B cell (primary cell): ENCODE results near the gene EDC3. TPM values are rescaled to one million over a fixed set of nuclear protein-coding genes. Genes with fewer than 3 reads are reported as not detected.

Experiments used
- ATAC-seq: fragments of 200-7000 bp; cut with Tn5 transposase; one replicate; pipeline ENCODE4 v1.10.0; 2021; ENCODE audit warnings: low read depth, mild to moderate bottlenecking, moderate number of reproducible peaks, moderate library complexity
- CTCF ChIA-PET: fragments of 350-600 bp; sonication (Branson Sonifier 250); formaldehyde crosslinking; loops from one replicate; lab custom pipeline; 2021; ENCODE audit warnings: antibody characterized with exemption, inconsistent platforms; lab: Charles Lee
- POLR2A ChIA-PET: fragments of 350-600 bp; sonication (Branson Sonifier 250); formaldehyde crosslinking; loops from one replicate; lab custom pipeline; 2021; ENCODE audit warnings: antibody characterized with exemption; lab: Charles Lee
- DNase-seq: peaks from one replicate; pipeline ENCODE4 v3.0.0; 2013
- H2AFZ ChIP-seq: 2 replicates; pipeline ENCODE4 v1.6.1; 2012; ENCODE audit warnings: mild to moderate bottlenecking, low read depth, low read length; ENCODE audit not compliant: insufficient read depth, poor library complexity, severe bottlenecking
- H3K27ac ChIP-seq, 2 donors: 1 replicate in 1 of 2; 2 replicates in 1 of 2; pipeline ENCODE4 v1.5.1; 2012 to 2013; ENCODE audit warnings: low read length in 2 of 2, mild to moderate bottlenecking in 2 of 2, moderate library complexity in 1 of 2
- H3K27me3 ChIP-seq, 4 experiments: fragments of 200-600 bp in 1 of 4; sonication (generic) in 1 of 4; replicated peaks in 1 of 4; 1 replicate in 2 of 4; 2 replicates in 2 of 4; pipeline versions ENCODE4 v1.6.1 to v1.7.0; 2013 to 2016; ENCODE audit warnings: low read length in 3 of 4, mild to moderate bottlenecking in 2 of 4, mixed read lengths in 1 of 4, moderate library complexity in 1 of 4; ENCODE audit not compliant: insufficient read depth in 4 of 4, control insufficient read depth in 3 of 4; ENCODE audit errors: control extremely low read depth in 1 of 4
- H3K36me3 ChIP-seq, 2 experiments: replicated peaks in 1 of 2; 1 replicate in 1 of 2; 2 replicates in 1 of 2; pipeline versions ENCODE4 v1.6.1 to v1.7.1; 2013; ENCODE audit warnings: low read length in 1 of 2; ENCODE audit not compliant: insufficient read depth in 2 of 2, control insufficient read depth in 1 of 2; ENCODE audit errors: control extremely low read depth in 1 of 2, extremely low read depth in 1 of 2
- H3K4me1 ChIP-seq, 2 donors: fragments of 200-600 bp in 1 of 2; sonication (generic) in 1 of 2; 1 replicate in 1 of 2; 2 replicates in 1 of 2; pipeline versions ENCODE4 v1.5.1 to v1.6.1; 2013 to 2017; ENCODE audit warnings: low read length in 2 of 2; ENCODE audit not compliant: control insufficient read depth in 2 of 2, insufficient read depth in 2 of 2
- H3K4me2 ChIP-seq: replicated peaks from 2 replicates; pipeline ENCODE3; 2012; ENCODE audit warnings: mild to moderate bottlenecking, low read depth, low read length; ENCODE audit not compliant: poor library complexity, severe bottlenecking
- H3K4me3 ChIP-seq, 5 experiments: fragments of 200-600 bp in 1 of 5; sonication (generic) in 1 of 5; 1 replicate in 3 of 5; 2 replicates in 2 of 5; pipeline versions ENCODE4 v1.5.1 to v1.7.0; 2011 to 2016; ENCODE audit warnings: low read length in 4 of 5, mild to moderate bottlenecking in 4 of 5, low read depth in 2 of 5, control low read depth in 1 of 5, moderate library complexity in 1 of 5; ENCODE audit not compliant: insufficient read depth in 1 of 5; ENCODE audit errors: control extremely low read depth in 1 of 5, extremely low read depth in 1 of 5
- H3K79me2 ChIP-seq: fragments of 200-600 bp; sonication (generic); one replicate; pipeline ENCODE4 v1.6.0; 2016; ENCODE audit warnings: low read length; ENCODE audit not compliant: control insufficient read depth, insufficient read depth
- H3K9ac ChIP-seq: fragments of 200-600 bp; sonication (generic); 2 replicates; pipeline ENCODE4 v1.6.1; 2017; ENCODE audit warnings: mild to moderate bottlenecking, low read length, moderate library complexity
- H3K9me3 ChIP-seq, 3 donors: one replicate each; pipeline versions ENCODE4 v1.6.1 to v1.7.1; 2013; ENCODE audit warnings: low read length in 2 of 3; ENCODE audit not compliant: control insufficient read depth in 2 of 3, insufficient read depth in 1 of 3; ENCODE audit errors: control extremely low read depth in 1 of 3
- H4K20me1 ChIP-seq: 2 replicates; pipeline ENCODE4 v1.6.0; 2012; ENCODE audit warnings: mild to moderate bottlenecking, low read length; ENCODE audit not compliant: insufficient read depth, control insufficient read depth, poor library complexity, severe bottlenecking
- H3K27ac Mint-ChIP-seq: one replicate; pipeline ENCODE4 v1.8.0; 2021; ENCODE audit warnings: mixed read lengths
- H3K27me3 Mint-ChIP-seq: one replicate; pipeline ENCODE4 v1.8.0; 2021; ENCODE audit warnings: mixed read lengths
- H3K4me1 Mint-ChIP-seq: one replicate; pipeline ENCODE4 v1.8.0; 2021; ENCODE audit warnings: mixed read lengths
- H3K4me3 Mint-ChIP-seq: one replicate; pipeline ENCODE4 v1.8.0; 2021; ENCODE audit warnings: mixed read lengths
- H3K9me3 Mint-ChIP-seq: one replicate; pipeline ENCODE4 v1.8.0; 2022; ENCODE audit warnings: mixed read lengths; ENCODE audit not compliant: insufficient read depth
- CTCF ChIP-seq: fragments of 200-600 bp; IDR thresholded peaks from one replicate; pipeline ENCODE4 v1.8.0; 2022; ENCODE audit warnings: antibody characterized with exemption, mild to moderate bottlenecking
- EZH2 ChIP-seq: IDR thresholded peaks from 2 replicates; pipeline ENCODE4 v1.6.1; 2012; ENCODE audit warnings: borderline replicate concordance, low read depth, mild to moderate bottlenecking, moderate library complexity, low read length; ENCODE audit not compliant: insufficient read depth, poor library complexity, severe bottlenecking
- WGBS: methylation state at CpG from one replicate; pipeline ENCODE4 v1.1.5; 2013; ENCODE audit warnings: missing lambda C conversion rate; ENCODE audit not compliant: insufficient coverage; 5-methylcytosine and 5-hydroxymethylcytosine counted together
- intact Hi-C: fragments of 100-400 bp; cut with micrococcal nuclease; formaldehyde crosslinking; loops from one replicate; pipeline ENCODE4 v1.10.0; 2022
- polyA plus RNA-seq: library from polyadenylated mRNA; depleted of rRNA; stranded (reverse); fragments of >200 nt; gene quantifications from 2 replicates; pipeline ENCODE4 v1.2.3, GENCODE V29; 2012
- total RNA-seq, 2 donors: library from RNA; stranded (reverse); fragments of 120-200 nt in 1 of 2; gene quantifications; 1 replicate in 1 of 2; 2 replicates in 1 of 2; pipeline versions ENCODE4 v1.2.3 to v1.2.4, GENCODE V29; 2013 to 2022

EDC3 gene
- total and polyA plus RNA-seq, 2 donors (not counting 1 experiment from before 2014, with no cell fraction given), result 16.9 to 55.4 TPM

- CTCF ChIA-PET, result interaction anchor here (0.7 to 17.8 kb wide), 5 partner anchors 20 to 241 kb away, joined by 3 to 371 read pairs (median 3); partner anchors contain the start of gene UBL7
- intact Hi-C loops, result no loop called here
- Histone ChIP-seq H3K9ac (no peak overlapping the region), H2AFZ (no peak overlapping the region), H4K20me1 (peaks cover 26% of the 10 kb centered on the region), H3K36me3 (peaks cover 0 to 4% of the 10 kb centered on the region in 2 experiments), H3K27ac (peak overlapping the region in 1 of 2 donors; percentile 99), H3K79me2 (peaks cover 33% of the 10 kb centered on the region), H3K4me1 (peaks cover 18 to 33% of the 10 kb centered on the region in 2 donors), H3K27me3 (no peaks in the 10 kb centered on the region), H3K4me3 (no peak overlapping the region), H3K9me3 (no peaks in the 10 kb centered on the region), H3K4me2 (no peak overlapping the region)
- no peak for DNase-seq
- Mint-ChIP-seq H3K27ac (peak overlapping the region; percentile 74), H3K4me1 (peaks cover 30% of the 10 kb centered on the region), H3K9me3 (no peaks in the 10 kb centered on the region), H3K4me3 (peak overlapping the region; percentile 29), H3K27me3 (no peaks in the 10 kb centered on the region)
- no peak for ATAC-seq
- no peak for TF ChIP-seq EZH2
- TF ChIP-seq CTCF, result no peak
- 82% methylated on average over 4 of the region's 6 CpGs for WGBS
- POLR2A ChIA-PET, result interaction anchor here (0.6 kb wide), 1 partner anchor 151 kb away, joined by 3 read pairs; no protein-coding TSS in a partner anchor
Observed at GRCh38 chr15:74613089-74613952, 82.5 kb downstream of the EDC3 start.

GRCh38 chr15:74612677-74613076 is 83.1 kb downstream of the EDC3 start:
- no peaks in the 10 kb centered on the region for H3K9me3 Mint-ChIP-seq
- H3K4me3 Mint-ChIP-seq, result peak overlapping the region; percentile 29
- peaks cover 24% of the 10 kb centered on the region for H3K4me1 Mint-ChIP-seq

More at GRCh38 chr15:74612677-74613076, 83.1 kb downstream of the EDC3 start:
- Histone ChIP-seq H3K9ac (no peak overlapping the region), H3K36me3 (peaks cover 0 to 1% of the 10 kb centered on the region in 2 experiments), H3K4me1 (peaks cover 17 to 29% of the 10 kb centered on the region in 2 donors), H4K20me1 (peaks cover 20% of the 10 kb centered on the region), H3K4me2 (no peak overlapping the region), H3K79me2 (peaks cover 27% of the 10 kb centered on the region), H3K27me3 (no peaks in the 10 kb centered on the region), H3K4me3 (no peak overlapping the region), H3K27ac (no peak overlapping the region), H3K9me3 (no peaks in the 10 kb centered on the region), H2AFZ (no peak overlapping the region)
- Mint-ChIP-seq H3K27ac (peak overlapping the region; percentile 74), H3K27me3 (no peaks in the 10 kb centered on the region)
- 92% methylated on average over 2 of the region's 2 CpGs for whole genome bisulfite sequencing
- intact Hi-C loops, result no loop called here
- DNase-seq (no peak), ATAC-seq (no peak)
- CTCF ChIA-PET, result interaction anchor here (1.4 to 17.8 kb wide), 3 partner anchors 21 to 157 kb away, joined by 3 to 371 read pairs (median 17); no protein-coding TSS in a partner anchor
- POLR2A ChIA-PET, result interaction anchor here (0.6 to 1.8 kb wide), 3 partner anchors 67 to 151 kb away, joined by 3 to 4 read pairs (median 4); partner anchors contain the start of gene ARID3B
- TF ChIP-seq CTCF (no peak), EZH2 (no peak)
